ENCODE results near the gene RCAN1.
"Not testable (repeated sequence)": the region's sequence is repeated elsewhere in the genome, so short reads cannot be mapped to it uniquely, and the experiment has no call there.

RCAN1 gene

DNA sequence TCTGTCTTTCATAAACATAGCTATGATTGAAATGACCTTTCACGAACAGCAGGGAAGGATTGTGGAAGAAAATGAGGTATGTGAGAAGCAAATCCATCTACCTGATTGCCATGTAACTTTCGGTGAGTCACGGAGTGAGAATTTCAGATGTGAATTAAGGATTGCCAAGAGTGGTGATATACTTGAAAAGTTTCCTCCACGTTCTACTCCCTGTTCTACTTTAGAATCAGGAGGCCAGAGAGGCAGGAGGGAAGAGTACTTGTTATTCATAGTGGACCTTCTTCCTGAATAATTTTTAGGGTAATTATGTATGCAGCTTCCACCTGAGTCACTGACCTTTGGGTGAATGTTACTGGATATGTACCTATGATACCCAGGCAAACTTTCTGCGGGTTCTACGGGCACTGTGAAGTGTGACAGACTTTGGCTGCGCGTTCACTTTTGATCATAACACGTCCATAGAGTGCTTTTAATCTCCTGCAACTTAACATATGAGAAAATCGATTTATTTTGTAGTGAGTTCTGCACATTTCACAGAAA, 100.3 kb downstream of the RCAN1 start:
- DNase-seq (ENCODE audit: low read depth): no peak

- DNase-seq (ENCODE audit: low read depth): no peak
Measured at GRCh38 chr21:34513129-34513675, 101.7 kb downstream of the RCAN1 start.

GRCh38 chr21:34511787-34512455, 103.0 kb downstream of the RCAN1 start, which contains the start of gene KCNE1:
KCNE1 (minus strand) TSS chr21:34512210; CDS start chr21:34449634, 62,576 bp downstream.
- DNase-seq (ENCODE audit: low read depth): no peak

DNA sequence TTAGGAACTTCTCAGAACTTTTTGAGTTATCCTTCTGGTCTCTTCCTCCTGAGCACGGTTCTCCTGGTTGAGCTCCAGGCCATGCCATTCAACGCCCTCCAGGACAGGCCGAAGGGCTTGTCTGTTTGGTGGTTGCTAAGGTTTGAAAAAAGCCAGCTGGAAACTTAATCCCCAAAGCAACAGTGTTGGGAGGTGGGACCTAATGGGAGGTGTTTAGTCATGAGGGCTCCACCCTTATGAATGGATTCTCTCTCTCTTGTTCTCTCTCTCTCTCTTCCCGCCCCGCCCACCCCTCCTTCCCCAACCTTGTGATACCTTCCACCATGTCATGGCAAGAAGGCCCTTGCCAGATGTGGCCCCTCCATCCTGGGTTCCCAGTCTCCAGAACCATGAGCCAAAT, 103.7 kb downstream of the RCAN1 start:
- DNase-seq (ENCODE audit: low read depth): no peak

DNA sequence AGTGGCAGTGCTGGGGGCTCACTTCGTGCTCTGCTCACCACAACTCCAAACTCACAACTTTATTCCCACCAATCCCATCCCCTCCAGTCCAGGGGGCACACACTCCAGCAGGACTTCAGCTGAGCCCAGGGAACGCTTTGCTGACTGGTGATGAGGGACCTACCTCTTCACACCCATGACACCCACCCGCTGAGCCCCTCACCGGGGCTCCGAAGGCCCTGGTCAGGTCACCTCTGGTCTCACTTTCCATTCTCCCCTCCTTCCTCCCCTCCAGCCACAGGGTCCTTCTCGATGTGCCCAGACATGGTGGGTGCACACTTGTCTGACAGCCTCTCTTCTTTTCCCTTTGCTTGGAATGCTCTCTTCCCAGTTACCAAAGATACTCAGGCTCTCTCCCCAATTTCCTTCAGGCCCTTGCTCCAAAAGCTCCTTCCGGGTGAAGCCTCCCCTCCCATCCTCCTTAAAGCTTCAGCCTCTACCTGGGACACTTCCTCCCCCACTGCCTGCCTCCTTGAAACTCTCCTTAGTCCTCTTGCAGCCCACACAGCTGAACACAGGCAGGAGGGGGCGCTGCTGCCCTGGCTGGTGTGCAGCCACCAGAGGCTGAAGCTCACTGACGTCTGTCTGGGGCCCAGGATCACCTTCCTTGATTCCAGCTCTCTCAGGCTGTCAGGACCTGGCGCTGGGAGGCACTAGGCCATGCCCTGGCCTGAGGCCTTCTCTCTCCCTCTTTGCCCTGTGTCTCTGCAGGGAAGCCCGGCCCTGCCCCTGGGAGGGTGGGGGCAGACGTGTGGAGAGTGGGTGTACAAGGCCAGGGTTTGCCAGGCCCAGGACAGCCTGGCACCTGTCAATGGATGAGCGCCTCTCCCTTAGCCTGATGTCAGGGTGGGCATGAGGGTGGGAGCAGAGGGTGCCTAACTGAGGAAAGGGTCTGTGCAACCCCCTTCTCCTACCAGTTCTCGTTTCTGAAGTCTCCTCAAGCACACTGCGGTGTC, 104.5 kb downstream of the RCAN1 start:
- peak; percentile 9 for DNase-seq (ENCODE audit: low read depth)

DNA sequence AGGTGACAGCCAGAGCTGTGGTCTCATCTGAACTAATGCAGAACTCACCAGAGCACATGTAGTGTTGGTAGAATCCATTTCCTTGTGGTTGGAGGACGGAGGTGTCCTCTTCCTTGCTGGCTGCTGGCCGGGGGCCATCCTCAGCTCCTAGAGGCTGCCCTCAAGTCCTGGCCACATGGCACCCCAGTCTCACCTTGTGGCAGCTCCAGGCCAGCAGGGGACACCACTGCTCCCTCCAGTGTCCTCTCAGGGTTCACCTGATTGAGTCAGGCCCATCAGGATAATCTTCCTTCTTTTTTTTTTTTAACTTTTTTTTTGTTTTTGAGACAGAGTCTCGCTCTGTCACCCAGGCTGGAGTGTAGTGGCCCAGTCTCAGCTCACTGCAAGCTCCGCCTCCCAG, 105.8 kb downstream of the RCAN1 start:
- no peak for DNase-seq (ENCODE audit: low read depth)

- DNase-seq (ENCODE audit: low read depth): no peak
Measured at GRCh38 chr21:34504595-34504994, 110.3 kb downstream of the RCAN1 start.

DNA sequence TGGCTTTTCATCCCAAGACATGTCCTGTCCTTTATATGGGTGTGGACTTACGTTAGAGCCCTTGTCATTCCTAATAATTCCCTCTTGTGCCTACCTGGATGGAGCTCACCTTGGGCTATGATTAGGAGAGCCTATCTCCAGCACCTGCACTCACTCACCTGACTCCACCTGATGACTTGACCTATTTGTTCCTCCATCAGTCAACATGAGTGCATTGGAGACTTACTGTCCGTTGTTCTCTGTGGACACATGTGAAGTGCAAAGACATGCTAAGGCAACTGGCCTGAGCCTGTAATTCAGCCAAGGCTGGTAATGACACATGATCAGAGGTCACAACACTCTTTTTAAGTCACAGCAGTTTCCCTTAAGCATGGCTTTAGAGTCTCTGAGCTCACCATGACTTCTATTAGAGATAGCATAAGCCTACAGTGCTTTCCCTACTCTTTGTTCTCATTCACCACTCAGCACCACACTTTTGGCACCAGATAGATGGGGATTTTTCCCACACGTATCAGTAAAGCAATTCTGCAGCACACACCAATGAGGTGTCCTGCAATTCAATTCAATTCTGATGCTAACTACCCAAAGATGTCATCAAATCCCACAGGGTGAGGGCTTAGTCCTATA, 112.3 kb downstream of the RCAN1 start:
- DNase-seq (ENCODE audit: low read depth): no peak

DNA sequence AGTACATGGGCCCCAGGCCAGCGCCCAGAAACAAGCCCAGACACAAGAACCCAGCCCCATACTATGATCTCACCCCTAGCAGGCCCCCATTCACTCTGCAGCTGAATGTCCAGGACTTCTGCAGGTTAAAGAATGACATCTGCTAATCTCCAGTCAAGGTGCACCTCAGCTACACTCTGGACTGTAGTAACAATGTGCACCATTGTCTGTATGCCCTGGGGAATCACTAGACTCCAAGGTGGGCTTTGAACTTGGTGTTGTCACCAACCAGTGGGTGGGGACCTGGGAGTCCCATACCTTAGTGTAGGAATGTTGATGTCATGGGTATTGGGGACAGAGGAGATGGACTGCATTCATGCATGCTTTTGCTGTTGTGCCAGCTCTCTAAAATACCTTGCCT, 113.2 kb downstream of the RCAN1 start:
- no peak for DNase-seq (ENCODE audit: low read depth)

DNA sequence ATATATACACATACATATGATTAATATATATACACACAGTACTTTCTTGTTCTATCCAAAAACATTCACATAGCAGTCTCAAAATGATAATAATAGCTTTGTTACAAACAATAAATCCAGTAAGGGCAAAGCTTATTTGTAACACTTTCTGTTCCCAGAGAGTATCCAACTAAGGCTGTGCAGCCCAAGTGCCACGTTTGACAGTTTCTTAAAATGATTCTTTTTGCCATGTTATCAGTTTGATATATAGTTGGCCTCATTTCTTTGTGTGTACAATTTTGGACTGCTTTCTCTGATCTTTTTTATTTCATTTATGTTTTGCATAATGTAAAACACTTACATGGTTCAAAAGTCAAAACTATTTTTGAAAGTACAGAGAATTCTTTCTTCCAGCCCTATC, 114.7 kb downstream of the RCAN1 start:
- no peak for DNase-seq (ENCODE audit: low read depth)

GRCh38 chr21:34499116-34499515, 115.8 kb downstream of the RCAN1 start:
- DNase-seq (ENCODE audit: low read depth): no peak

DNA sequence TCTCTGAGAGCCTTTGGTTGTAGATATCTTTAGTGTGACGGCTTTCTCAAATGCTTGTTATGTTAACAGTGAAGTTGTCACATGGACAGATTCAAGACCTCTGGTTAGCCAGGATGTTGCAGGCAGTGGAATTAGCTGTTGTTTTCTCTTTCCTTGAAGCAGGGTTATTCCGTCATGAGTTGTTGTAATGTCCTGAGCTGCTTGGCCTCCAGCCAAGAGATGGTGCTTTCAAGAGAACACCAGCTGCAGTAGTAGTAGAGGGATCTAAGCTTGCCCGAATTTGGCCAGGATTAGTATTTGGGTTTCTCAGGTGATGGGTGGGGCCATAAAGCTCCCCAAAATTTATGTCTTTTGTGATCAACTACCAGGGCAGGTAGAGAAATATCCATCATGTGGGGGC, 116.3 kb downstream of the RCAN1 start:
- DNase-seq (ENCODE audit: low read depth): no peak

DNA sequence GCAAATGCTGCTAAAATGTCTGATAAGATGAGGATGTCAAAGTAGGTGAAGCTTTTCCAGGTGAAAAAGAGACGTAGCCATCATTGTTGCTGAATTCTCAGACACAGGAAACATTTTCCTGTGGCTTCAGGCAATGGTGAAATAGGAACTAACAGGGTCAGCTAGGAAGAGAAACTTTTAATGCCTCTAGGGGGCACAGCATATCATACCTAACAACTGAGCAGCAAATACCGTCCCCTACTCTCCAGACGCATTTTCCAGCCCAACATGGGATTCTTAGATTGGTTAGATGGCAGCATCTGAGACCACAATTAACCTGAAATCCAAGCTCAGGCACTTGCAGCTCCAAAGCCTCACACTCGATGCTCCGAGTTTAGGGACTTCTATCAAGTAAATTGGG, 131.1 kb downstream of the RCAN1 start:
- DNase-seq (ENCODE audit: low read depth): not testable (repeated sequence)

GRCh38 chr21:34483435-34483834, 131.5 kb downstream of the RCAN1 start:
- DNase-seq (ENCODE audit: low read depth): not testable (repeated sequence)

DNA sequence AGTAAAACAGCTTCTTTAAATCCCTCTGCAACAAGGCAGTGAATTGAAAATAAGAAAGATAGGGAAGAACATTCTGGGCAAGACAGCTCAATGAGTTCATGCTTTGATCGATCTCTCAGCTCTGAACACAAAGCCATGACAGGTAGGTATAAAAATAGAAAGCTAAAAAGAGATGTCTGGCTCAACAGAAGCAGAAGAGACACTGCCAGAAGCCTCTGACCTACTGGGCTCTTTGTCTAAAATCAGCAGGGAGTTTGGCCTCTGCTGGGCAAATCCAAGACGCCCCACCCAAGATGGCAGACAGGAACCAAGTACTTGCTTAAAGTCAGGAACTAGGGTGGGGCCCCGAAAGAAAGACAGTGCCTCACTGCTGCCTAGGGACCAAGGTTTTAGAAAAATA, 147.6 kb downstream of the RCAN1 start:
- not testable (repeated sequence) for DNase-seq (ENCODE audit: low read depth)
